NCI-H1436 (cell line): ENCODE results near the gene FOXK2.
A peak's percentile ranks its signal among the peaks of the same experiment; 100 is the strongest.

ENCODE experiments used
- DNase-seq: peaks from one replicate; lab custom pipeline; 2025; lab: John Stamatoyannopoulos, UW

Gene FOXK2

DNA sequence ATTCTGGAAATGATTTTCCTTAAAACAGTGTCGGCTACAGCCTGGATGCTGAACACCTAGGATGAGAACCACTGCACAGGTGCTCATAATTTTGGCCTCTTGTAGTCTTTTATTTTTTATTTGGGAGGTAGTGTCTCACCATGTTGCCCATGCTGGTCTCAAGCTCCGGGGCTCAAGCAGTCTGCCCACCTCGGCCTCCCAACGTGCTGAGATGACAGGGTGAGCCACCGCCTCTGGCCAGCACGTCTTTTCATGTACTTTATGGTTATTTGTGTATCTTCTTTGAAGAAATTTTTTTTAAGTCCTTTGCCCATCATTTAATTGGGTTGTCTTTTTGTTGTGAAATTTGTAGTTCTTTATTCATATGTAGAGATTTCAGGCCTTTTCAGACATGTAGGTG lies 70.7 kb downstream of the FOXK2 start:
- DNase-seq = no peak

DNA sequence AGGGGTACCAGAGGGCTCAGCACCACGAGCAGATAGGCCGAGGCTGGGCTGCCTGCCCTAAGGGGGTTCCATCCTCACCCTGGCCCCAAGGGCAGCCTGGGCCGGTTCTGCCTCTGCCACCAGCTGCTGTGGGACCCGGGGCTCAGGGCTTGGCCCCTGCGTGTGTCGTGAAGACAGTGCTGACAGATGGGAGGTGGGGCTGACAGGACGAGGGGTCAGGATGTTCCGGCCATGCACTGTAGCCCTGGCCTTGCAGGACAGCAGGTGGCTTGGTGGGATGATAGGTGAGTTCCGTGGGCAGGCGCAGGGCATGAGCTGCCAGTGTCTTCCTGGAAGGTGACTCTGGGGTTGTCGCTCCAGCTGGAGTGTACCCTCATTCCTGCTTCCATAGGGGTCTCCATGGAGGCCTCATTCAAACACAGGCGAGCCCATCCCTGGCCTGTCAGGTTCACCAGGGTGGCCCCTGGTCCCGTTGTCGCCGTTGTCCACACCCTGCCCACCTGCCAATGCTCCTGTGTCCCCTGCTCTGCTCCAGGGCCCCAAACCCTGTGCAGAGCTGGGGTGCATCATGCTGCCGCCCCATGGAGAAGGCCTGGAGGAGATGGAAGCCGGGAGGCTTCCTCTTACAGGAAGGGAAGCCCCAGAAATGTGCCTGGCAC lies 71.5 kb downstream of the FOXK2 start:
- no peak for DNase-seq

DNA sequence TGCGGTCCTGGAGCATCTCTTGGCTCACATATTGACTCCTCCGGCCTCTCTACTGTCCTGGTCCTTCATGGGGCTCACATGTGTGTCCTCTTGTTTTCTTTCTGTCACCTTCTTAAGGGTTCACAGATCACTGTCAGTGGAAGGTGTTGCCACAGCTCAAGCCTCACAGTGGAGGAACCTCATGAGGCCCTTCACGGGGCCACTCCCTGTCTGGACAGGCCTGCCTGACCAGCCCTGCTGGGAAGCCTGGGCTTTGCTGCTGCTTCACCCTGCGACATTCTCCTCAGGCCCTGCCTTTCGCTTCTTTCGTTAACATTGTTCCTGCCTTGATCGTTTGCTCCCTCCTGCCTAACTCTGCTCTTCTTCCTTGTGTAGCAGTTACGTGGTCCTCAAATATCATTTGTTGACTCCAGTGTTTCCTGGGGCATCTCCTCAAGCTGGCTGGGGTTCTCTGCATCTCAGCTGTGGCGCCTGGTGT lies 72.8 kb downstream of the FOXK2 start:
- DNase-seq = no peak

DNA sequence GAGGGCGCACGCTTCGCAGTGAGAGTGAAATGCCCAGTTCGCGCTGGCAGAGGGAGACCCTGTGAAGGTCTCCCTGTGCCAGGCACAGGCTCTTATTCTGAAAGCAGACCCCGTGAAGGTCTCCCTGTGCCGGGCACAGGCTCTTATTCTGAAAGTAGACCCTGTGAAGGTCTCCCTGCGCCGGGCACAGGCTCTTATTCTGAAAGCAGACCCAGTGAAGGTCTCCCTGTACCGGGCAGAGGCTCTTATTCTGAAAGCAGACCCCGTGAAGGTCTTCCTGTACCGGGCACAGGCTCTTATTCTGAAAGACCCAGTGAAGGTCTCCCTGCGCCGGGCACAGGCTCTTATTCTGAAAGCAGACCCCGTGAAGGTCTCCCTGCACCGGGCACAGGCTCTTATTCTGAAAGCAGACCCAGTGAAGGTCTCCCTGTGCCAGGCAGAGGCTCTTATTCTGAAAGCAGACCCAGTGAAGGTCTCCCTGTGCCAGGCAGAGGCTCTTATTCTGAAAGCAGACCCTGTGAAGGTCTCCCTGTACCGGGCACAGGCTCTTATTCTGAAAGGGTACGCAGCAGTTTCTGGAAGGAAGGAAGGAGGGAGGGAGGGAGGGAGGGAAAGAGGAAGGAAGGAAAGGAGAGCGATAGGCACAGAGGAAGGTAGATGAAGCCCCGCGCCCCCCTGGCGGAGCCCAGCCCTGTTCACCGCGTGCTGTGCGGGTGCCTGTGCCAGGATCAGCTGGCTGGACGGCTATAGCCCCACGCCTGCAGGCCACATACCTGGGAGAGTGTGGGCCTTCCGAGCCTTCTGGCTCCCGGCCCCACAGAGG lies 73.4 kb downstream of the FOXK2 start:
- DNase-seq = peak; percentile 85

DNA sequence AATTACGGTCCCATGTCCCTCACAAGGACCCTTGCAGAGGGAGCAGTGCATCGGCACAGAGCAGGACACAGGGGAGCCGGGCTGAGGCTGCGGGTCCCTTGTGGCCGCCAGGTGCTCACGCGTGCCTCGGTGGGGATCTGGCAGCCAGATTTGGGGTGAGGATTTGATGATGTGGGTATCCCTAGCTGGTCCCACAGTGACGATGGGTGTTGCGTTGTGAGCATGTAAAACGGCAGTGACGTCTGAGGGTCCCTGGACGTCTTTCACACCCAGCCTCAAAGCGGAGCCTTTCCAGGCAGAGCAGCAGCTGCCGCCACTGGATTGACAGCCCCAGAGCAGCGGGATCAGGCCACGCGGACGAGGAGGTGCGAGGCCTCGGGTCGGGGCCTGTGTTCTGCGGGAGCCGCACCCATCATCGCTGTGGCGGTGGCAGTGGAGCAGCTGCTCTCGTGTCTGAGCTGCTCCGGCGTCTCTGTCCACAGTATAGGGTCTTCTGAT lies 74.1 kb downstream of the FOXK2 start:
- no peak for DNase-seq

DNA sequence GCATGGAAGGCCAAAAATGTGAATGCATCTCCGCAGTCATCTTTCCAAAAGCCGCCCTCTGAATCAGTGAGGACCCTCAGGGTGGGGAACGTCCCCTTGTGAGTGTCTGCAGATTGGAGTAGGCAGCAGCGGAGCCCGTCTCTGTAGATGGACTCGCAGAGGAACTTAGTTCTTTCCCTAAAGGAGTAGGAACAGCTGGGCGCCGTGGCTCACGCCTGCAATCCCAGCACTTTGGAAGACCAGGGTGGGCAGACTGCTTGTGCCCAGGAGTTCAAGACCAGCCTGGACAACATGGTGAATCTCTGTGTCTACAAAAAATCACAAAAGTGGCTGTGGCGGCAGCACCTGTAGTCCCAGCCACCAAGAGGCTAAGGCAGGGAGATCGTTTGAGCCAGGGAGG lies 75.0 kb downstream of the FOXK2 start:
- no peak for DNase-seq

DNA sequence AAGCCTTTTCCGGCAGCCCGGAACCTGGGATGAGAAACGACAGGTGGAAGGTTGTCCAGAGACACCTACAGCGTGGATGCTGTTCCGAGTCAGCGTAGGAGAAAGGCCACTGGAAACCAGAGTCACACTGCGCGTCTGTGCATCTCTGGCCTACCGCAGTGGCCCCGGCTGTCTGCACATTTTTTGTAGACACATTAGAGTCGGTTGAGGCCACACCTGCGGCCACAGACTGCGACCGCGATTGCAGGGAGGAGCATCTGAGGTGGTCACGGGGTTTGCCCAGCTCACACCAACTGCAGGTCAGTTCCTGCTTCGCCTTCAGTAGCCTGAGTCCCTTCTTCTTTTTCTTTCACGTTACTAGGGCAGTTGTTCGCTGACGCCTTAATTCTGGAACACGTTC lies 76.4 kb downstream of the FOXK2 start:
- DNase-seq = no peak

DNA sequence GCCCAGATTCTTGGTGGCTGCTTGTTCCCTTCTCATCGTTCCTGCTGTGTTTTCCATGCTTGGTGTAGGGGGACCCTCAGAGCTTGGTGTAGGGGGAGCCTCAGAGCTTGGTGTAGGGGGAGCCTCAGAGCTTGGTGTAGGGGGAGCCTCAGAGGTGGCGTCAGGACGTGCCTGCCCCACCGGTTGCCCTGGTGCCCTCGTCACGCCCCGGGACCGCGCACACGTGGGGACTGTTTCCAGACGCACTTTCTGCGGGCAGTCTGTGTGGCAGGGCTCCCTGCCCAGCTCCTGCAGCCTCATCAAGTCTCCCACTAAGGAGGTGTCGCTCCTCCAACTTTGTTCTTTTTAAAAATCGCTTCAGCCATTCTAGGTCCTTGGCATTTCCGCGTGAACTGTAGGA lies 76.8 kb downstream of the FOXK2 start:
- DNase-seq = no peak

DNA sequence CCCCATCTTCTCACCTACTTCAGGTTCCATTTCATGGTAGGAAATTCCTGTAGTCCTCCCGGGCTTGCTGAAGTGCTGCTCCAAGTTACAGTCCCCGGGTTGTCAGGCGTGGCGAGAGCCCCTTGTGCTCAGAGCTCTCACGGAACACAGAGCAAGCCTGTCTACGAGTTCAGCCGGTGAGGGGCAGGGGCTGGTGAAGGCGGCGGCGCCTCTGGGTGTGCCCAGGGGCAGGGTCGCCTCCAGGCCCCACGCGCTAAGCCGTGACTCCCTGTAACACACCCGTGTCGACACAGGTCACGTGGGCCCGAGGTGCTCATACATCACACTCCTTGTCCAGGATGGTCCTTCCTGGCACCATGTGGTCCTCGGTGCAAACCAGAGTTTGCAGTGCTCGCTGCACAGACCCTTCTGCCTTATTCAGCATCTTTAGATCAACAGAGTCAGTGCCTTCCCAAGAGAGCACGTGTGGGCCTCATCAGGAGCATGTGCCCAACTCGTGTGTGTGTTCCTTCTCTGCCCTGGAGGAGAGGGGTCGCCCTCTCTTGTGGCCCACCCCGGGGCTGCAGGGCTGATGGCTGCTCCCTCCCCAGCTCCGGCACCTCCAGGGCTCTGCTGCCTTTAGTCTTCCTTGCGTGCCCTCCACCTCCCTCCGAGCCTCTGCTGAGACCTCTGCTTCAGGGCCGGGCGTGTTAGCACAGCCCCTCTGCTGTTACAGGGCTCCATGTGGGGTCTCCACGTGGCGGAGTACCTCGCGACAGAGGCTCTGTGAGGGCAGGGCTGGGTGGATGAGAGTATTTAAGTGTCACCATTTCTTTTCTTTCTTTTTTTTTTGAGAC lies 77.5 kb downstream of the FOXK2 start:
- DNase-seq = no peak

DNA sequence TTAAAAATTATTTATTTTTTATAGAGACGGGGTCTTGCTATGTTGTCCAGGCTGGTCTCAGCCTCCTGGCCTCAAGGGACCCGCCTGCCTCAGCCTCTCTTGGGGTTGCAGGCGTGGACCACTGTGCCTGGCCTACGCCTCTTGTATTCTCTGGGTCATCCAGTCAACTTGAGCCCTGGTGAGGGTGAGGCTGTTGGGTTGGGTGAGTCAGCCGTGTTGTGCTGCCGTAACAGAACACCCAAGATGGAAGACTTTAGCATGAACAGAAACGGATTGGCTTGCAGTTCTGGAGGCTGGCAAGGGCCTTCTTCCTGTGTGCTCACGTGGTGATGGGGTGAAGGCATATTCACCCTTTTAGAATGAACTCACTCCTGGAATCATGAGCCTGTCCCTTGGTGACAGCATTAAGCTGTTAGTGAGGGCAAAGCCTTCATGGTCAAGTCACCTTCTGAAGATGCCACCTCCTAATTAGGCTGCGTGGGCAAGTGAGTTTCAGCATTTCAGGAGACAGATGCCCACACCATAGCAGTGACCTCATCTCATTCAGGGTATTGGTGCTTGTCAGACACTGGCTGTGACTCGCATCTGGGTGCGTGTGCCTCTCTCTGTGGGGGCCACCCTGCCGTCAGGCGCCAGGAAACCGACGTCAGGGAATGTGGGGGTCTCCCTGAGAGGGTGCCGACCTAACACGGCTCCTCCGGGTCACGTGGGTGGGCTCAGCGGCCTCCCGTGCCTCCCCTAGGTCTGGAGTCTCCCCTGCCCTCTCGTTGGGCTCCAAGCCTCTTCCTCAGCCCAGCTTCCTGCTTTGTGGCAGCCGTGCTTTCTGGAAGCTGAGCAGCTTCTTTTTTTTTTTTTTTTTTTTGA lies 79.0 kb downstream of the FOXK2 start:
- no peak for DNase-seq

DNA sequence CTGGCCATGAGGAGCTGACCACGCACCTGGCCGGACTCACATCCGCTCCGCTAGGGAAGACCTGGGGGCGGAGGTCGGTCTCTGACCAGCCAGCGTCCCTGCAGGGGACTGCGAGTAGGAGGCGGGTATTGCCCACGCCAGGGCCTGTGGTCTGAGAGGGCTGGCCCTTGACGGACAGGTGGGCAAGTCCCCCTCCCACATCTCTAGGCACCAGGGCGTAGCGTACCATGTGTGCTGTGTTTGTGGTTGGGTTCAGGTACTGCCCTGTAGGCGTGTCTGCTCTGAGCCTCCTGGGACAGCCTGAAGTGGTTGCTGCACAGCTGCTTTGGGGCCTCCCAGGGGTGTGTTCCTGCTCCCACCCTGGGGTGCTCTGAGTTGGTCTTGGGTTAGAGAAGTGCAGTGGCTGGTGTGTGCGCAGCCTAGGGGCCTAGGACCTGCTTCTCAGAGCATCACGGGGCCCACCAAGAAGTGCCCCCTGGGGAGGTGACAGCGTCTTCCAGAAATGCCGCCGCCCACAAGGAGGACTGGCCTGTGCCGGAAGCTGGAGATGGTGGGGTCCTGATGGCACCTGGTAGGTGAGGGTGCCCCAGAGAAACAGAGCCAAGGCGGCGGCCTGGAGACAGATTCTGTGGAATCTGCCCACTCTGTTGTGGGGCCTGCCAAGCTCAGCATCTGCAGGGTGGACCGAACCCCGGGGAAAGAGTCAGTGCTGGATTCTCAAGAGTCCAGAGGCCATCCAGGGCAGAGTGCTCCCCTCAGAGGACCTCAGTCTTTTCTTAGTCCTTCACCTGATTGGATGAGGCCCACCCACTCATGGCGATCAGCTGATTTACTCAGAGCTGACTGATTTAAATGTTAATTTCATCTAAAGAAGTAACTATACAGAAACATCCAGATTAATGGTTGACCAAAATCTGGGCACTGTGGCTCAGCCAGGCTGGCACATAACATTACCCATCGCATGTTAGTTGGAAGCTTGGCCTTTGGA lies 80.4 kb downstream of the FOXK2 start:
- DNase-seq = peak; percentile 63

DNA sequence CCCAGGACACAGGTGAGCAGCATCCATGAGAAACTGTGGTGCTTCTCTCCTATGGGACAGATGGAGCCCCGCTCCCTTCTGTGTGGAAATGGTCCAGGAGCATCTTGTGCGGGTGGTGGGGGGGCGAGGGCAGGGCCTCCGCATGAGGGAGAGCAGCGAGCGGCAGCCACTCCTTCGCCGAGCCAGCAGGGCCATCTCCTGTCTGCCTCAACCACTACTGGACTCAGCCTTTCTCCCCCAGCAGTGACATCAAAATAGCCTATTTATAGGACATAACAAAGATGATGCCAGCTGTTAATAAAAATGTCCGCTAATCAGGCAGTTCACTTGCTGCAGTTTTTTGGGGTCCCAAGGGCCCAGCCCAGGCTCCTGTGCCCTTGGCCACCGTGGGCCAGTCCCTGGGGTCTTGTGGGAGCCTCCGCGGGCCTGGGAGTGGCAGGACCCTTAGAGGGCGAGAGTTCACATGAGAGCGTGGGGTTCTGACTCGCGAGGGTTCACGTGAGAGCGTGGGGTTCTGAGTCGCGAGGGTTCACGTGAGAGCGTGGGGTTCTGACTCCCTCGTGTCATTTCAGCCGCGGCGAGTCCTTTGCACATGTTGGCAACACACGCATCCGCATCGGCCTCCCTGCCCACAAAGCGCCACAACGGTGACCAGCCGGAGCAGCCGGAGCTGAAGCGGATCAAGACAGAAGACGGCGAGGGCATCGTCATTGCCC lies 81.4 kb downstream of the FOXK2 start:
- no peak for DNase-seq

DNA sequence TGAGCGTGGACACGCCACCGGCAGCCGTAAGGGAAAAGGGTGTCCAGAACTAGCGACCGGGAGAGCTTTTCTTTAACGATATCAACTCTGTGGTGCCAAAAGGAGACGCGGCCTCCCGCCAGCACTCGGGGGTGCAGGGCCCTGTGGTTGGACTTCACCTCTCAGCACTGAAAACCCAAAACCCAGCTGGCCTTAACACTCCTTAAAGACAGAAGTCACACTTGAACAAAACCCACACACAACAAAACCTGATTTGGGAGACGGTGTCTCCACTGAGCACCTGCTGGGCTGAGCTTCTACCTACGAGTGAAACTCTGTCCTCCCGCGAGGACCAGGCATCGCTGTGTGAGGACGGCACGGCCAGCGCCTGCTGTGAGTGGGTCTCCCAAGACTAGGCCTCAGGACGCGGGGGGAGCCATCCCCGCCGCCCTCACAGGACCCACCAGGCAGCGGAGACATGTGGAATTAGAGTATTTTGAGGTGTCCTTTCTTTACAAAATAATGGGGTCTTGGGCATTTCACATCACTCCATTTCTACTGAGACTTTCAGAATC lies 82.0 kb downstream of the FOXK2 start:
- DNase-seq = no peak

DNA sequence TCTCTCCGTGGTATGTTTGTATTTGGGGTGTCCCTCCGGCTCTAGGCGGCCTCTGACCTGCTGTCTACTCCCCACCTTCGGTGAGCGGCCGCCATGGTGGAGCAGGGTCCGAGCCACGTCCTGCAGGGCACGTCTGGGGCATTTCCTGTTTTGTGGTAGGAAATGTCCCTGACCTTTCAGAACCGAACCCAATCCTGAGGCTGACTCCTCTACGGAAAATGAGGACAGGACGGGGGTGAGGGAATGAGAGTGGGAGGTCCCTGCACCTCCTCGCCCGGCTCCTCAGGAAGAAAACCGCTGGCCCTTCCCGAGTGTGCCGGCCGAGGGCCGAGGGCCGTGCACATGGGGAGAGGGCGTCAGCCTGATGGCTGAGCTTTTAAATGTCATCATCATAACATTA lies 83.0 kb downstream of the FOXK2 start:
- DNase-seq = no peak

DNA sequence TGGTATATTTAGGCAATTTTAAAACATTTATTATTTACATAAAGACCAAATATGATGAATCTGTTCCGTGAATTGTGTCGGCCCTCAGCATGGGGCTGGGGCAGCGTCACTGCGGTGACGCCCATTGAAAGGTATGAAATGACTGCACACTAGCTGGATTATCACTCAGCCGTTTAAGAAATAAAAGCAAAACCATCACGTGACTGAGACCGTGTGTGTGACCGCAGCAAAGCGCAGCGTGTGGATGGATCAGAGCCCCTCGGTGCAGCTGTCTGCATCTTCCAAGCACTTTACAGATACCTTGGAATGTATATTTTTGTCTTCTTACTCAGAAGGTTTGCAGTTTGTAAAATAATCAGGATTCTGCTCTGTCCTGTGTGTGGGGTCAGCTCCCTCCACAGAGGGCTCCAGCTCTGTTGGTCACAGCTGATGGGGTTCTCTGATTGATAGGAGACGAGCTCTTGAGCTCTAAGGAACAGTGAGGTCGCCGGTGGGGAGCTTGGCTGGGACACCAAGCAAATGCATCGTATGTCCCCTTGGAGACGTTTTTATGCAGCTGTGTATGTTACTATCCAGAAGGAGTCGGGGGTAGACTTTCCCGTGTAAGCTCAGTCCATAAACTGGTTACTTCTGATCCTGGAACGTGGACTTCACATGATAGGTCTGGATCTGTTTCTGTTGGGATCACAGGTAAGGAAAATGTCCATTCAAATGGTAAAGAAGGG lies 83.6 kb downstream of the FOXK2 start:
- DNase-seq = no peak

DNA sequence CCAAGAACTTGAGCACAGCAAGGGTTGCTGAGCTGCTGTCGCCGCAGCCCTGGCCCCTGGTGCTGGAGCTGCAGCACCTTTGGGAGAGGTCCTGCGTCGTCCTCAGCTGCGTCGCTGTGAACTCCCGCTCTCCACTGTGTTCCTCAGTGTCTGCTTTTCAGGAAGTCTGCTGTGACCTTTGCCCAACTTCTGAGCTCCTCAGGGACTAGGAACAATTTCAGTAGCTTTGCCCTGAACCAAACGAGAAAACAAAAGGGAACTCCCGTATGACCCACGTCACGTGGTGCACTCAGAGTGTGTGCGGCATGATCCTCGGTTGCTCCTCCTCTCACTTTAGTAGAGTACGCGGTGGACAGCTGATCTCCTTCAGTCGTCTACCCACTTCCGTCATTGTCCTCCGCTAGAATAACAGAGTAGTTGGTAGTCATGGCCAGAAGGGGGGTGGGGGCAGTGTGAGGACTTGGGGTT lies 84.5 kb downstream of the FOXK2 start:
- DNase-seq = peak; percentile 79

DNA sequence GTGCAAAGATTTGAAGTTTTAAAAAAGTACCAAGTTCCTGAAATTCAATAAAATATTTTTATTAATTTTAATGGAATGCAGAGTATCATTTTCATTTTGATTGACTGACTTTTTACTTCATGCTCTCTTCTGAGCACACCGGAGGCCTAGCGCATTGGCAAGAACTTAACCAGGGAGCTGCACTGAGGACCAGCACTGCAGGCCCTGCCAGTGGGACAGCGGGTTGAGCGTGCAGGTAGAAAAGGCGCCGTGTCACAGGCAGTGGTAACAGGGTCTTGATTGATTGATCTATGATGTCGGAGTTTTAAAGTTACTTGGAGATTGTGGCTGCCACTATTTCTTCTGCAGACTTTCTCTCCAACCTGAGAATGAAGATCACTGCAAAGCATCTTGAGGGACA lies 85.0 kb downstream of the FOXK2 start:
- no peak for DNase-seq

DNA sequence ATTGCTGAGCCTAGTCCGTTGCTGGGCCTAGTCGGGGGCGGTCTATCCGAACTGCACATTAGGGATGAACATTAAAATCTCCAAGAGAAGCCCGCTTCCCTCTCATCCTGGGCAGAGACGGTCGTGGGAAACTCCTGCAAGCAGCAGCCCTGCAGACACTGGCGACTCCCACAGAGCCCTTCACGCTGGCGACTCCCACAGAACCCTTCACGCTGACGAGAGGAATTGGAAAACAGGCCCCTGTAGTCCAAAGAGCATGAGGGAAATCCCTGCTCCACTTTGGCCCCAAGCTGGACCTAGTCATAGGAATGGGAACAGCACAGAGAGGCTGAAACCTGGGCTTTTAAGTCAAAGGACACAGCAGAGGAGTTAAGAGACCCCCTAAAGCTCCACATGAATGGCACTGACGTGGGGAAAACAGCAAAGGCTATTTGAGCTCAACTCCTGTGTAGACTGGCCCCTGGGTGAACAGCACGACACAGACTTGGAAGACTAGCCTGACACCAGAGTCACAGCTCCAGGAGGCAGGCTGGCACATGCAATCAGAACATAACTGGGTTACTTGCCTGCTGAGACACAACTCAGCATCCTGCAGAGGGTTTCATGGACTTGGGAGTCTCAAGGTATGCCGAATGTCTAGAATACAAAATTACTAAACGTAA lies 86.5 kb downstream of the FOXK2 start:
- DNase-seq = no peak
